Epithelial cell of esophagus (primary cell): ENCODE measurements around the gene SCIMP.
A peak's percentile ranks its signal among the peaks of the same experiment; 100 is the strongest.
"Not testable (repeated sequence)": the region's sequence is repeated elsewhere in the genome, so short reads cannot be mapped to it uniquely, and the experiment has no call there.

Experiments
- DNase-seq: peaks from one replicate; pipeline ENCODE4 v3.0.0; 2010; ENCODE audit warnings: low read depth
- H3K4me3 ChIP-seq: 2 replicates; pipeline ENCODE4 v1.5.1; 2011; ENCODE audit warnings: mild to moderate bottlenecking, low read length, control low read depth
- TF ChIP-seq, protein P1 (sequence below): IDR thresholded peaks from 2 replicates; pipeline ENCODE4 v1.5.1; 2011; ENCODE audit warnings: low read depth, mild to moderate bottlenecking, low read length, control low read depth, inconsistent platforms; ENCODE audit not compliant: insufficient read depth; ENCODE audit errors: missing control alignments

Gene SCIMP

DNA sequence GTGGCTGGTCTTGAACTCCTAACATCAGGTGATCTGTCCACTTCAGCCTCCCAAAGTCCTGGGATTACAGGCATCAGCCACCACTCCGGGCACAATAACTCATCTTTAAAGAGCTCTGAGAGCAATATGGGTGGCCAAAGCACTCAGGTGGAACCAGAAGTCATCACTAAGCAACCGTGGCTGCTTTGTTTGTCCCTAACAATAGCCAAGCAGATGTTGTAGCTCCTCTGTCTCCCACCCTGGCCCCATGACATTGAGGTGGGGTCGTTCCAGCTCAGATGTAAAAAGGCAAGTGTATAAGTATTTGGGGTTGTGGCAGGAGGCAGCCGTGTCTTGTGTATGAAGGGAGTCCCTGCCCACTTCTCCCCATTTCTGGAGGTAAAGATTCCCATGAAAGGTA is 3.7 kb upstream of the SCIMP start:
- H3K4me3 ChIP-seq: no peak overlapping the region
- TF ChIP-seq, protein P1, sequence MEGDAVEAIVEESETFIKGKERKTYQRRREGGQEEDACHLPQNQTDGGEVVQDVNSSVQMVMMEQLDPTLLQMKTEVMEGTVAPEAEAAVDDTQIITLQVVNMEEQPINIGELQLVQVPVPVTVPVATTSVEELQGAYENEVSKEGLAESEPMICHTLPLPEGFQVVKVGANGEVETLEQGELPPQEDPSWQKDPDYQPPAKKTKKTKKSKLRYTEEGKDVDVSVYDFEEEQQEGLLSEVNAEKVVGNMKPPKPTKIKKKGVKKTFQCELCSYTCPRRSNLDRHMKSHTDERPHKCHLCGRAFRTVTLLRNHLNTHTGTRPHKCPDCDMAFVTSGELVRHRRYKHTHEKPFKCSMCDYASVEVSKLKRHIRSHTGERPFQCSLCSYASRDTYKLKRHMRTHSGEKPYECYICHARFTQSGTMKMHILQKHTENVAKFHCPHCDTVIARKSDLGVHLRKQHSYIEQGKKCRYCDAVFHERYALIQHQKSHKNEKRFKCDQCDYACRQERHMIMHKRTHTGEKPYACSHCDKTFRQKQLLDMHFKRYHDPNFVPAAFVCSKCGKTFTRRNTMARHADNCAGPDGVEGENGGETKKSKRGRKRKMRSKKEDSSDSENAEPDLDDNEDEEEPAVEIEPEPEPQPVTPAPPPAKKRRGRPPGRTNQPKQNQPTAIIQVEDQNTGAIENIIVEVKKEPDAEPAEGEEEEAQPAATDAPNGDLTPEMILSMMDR: no peak
- DNase-seq: no peak

DNA sequence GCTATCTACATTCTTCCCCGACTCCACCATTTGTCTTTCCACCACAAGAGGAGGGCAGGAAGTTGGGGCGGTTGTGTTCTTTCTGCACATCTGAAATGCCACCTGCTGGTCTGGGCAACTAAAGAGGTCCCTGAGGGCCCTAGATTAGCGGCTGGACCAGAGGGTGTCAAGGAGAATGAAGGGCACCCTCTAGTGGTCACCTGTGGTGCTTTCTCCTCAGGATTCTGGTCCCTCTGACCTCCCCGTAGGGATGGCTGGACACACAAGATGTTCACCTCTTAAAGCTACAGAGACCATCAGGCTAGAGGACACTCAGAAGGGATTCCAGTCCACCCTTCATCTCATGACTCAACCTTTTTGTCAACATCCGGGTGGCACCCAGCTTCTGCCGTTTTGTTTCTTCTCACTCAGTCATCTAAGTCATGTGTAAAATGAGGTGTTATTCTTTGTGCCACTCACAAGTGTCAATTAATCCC is 2.9 kb upstream of the SCIMP start:
- TF ChIP-seq, protein P1: peak; percentile 49
- no peak overlapping the region for H3K4me3 ChIP-seq
- peak; percentile 39 for DNase-seq

DNA sequence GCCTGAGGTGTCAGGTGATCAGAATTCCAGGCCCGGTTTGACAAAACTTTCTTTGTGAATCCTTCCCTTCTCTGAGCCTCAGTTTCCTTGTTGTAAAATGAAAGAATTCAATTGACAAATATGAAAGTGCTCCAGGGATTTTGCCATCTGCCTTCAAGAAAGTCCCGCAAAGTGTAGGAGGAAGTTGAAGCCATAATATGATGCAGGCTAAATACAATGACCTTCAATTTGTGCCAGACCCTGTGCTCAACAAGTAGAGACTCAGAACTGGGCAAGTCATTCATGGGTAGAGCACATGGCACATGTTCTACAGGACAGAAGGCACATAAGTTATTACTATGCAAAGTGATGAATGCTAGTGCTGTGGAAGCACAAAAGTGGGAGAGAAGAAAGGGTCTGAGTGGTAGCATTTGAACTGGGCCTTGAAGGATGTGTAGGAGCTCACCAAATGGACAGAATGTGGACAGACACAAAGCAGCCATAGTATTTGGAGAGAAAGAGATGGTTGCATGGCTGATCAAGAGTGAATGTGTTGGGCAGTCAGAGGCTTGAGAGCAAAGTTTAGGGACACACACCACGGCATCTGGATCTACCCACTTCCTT is 2.4 kb upstream of the SCIMP start:
- no peak overlapping the region for H3K4me3 ChIP-seq
- DNase-seq: no peak
- TF ChIP-seq, protein P1: no peak

DNA sequence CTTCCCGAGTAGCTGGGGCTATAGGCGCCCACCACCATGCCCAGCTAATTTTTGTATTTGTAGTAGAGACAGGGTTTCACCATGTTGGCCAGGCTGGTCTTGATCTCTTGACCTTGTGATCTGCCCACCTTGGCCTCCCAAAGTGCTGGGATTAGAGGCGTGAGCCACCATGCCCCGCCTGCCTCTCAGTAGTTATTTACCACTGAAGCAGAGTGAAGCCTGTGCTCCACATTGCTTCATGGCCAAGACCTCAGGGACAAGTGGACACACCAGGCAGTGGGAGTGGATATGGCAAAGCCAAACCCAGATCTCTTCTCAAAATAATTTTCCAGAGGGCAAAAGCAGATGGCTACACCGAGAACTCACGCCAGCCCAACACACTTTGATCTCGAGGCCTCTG is 1.2 kb downstream of the SCIMP start:
- DNase-seq, H3K4me3 ChIP-seq: not testable (repeated sequence)

DNA sequence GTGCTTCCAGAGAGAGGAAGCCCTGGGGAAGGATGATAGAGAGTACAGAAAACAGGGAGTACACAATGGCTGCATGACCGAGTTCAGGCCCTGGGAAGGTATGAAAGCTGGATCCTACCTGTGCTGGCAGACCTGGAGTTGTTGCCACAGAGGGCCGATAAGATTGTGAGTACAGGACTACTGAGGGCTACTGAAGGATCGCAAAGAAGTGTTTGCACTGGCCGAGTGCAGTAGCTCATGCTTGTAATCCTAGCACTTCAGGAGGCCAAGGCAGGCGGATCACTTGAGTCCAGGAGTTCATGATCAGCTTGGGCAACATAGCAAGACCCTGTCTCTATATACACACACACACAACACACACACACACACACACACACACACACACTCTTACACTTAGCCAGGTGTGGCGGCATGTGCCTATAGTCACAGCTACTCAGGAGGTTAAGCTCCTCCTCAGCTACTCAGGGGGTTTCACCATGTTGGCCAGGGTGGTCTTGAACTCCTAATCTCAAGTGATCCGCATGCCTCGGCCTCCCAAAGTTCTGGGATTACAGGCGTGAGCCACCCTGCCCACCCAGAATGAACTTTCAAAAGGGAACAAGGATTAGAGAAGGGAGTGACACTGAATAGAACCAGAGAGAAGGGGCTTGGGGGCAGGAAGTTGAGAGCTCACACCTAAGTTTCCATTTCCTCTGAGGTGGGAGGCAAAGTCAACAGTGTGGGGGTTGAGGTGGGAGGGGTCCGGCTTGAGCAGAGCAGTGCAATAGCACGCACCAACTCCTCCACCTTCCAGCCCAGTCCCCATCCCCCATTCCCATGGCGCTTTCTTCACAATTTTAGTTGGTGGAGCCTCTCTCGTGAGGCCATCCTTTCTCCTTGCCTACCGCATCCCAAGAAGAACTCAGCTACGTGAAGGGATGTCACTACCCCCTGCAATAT is 7.5 kb downstream of the SCIMP start:
- DNase-seq: no peak
- H3K4me3 ChIP-seq: no peak overlapping the region
- TF ChIP-seq, protein P1: no peak

DNA sequence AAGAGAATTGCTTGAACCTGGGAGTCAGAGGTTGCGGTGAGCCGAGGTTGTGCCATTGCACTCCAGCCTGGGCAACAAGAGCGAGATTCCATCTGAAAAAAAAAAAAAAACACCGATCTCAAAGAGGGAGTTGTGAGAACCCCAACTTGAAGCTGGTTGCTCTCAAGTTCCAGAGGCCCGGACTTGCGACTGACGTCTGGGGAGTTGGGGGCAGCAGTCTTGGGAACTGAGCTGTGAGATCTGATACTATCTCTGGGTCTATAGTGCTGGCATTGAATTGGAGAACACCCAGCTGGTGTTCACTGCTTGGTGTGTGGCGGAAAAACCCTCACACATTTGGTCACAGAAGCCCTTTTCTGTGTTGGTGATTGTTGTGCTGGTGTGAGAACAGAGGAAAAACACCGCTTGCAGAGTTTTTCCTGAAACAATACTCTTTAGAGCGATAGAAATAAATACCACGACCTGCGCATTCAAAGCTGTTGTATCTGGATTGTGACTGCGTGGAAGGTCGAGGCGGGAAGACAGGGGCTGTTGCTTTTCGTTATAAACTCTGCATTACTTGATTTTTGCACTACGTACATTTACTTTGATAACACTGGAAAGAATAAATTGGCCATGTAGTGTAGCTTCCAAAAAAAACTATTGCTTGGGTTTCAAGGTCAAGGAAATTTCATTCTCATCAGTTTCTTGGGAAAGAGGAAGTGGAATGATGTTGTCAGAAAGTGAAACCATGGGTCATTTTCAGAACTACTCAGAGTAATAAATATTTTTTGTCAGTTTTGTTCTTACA is 8.8 kb downstream of the SCIMP start:
- no peak overlapping the region for H3K4me3 ChIP-seq
- no peak for DNase-seq
- TF ChIP-seq, protein P1: no peak

DNA sequence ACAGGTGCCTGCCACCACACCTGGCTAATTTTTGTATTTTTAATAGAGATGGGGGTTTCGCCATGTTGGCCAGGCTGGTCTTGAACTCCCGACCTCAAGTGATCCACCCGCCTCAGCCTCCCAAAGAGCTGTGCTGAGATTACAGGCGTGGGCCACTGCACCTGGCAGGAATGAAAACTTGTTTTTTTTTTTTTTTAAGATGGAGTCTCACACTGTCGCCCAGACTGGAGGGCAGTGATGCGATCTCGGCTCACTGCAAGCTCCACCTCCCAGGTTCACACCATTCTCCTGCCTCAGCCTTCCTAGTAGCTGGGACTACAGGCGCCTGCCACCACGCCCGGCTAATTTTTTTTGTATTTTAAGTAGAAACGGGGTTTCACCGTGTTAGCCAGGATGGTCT is 12.7 kb downstream of the SCIMP start:
- not testable (repeated sequence) for DNase-seq, H3K4me3 ChIP-seq

DNA sequence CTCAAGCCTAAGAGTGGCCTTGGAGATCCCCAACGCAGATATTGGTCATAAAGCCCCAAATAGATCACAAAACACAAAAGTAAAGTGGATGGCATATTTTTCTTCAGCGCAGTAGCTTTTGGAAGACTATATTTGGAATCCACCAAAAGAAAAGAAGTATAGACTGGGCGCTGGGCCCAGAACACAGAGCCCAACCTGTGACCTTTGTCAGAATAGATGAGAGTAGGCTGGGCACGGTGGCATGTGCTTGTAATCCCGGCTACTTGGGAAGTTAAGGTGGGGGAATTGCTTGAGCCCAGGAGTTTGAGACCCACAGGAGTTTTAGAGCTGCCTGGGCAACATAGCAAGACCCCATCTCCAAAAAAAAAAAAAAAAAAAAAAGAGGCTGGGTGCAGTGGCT is 14.6 kb downstream of the SCIMP start:
- no peak overlapping the region for H3K4me3 ChIP-seq
- TF ChIP-seq, protein P1: no peak
- no peak for DNase-seq
